Vagina (tissue), 2 donors: ENCODE results near the gene TBX15. TPM values are rescaled to one million over a fixed set of nuclear protein-coding genes. Genes with fewer than 3 reads are reported as not detected.

Experiments used
- DNase-seq, 2 donors: peaks; one replicate each; pipeline ENCODE4 v3.0.0-alpha.2; 2017; ENCODE audit errors: extremely low spot score in 2 of 2
- H3K27ac ChIP-seq: fragments of 200-600 bp; sonication (generic); one replicate; pipeline ENCODE4 v1.5.1; 2019
- H3K27me3 ChIP-seq: fragments of 200-600 bp; sonication (generic); one replicate; pipeline ENCODE4 v1.5.1; 2019
- H3K36me3 ChIP-seq, 2 donors: fragments of 200-600 bp; sonication (generic); one replicate each; pipeline ENCODE4 v1.5.1; 2017 to 2019
- H3K4me1 ChIP-seq: fragments of 200-600 bp; sonication (generic); one replicate; pipeline ENCODE4 v1.5.1; 2019
- H3K4me3 ChIP-seq, 2 donors: fragments of 200-600 bp; sonication (generic); 1 replicate in 1 of 2; 2 replicates in 1 of 2; pipeline ENCODE4 v1.5.1; 2016 to 2019
- H3K9me3 ChIP-seq: fragments of 200-600 bp; sonication (generic); one replicate; pipeline ENCODE4 v1.5.1; 2019
- POLR2A ChIP-seq, 2 donors: fragments of 450-650 bp; IDR thresholded peaks; one replicate each; pipeline ENCODE4 v1.6.1; 2017; ENCODE audit warnings: antibody characterized with exemption in 2 of 2, mild to moderate bottlenecking in 2 of 2, moderate library complexity in 2 of 2
- POLR2AphosphoS5 ChIP-seq, 2 donors: sonication (generic); formaldehyde crosslinking; IDR thresholded peaks; one replicate each; pipeline ENCODE4 v1.9.0; 2017; ENCODE audit warnings: antibody characterized with exemption in 2 of 2, mild to moderate bottlenecking in 2 of 2, low read depth in 1 of 2; ENCODE audit not compliant: insufficient read depth in 1 of 2
- intact Hi-C: fragments of 100-400 bp; cut with DNase I; formaldehyde crosslinking; loops from one replicate; pipeline ENCODE4 v1.15.1; 2023
- total RNA-seq: library from RNA; depleted of rRNA; stranded (reverse); fragments of >200 nt; gene quantifications from one replicate; pipeline ENCODE4 v1.2.3, GENCODE V29; 2016
- TF ChIP-seq, protein P1 (sequence below), 3 experiments: fragments of 450-650 bp in 2 of 3; fragments of 200-600 bp in 1 of 3; sonication (generic) in 1 of 3; IDR thresholded peaks; one replicate each; pipeline ENCODE4 v1.5.1; 2017 to 2019; ENCODE audit warnings: antibody characterized with exemption in 3 of 3, mild to moderate bottlenecking in 2 of 3, moderate library complexity in 2 of 3

Gene TBX15
- total RNA-seq, 1 donor from 2014 or later, result 0.98 TPM

DNA sequence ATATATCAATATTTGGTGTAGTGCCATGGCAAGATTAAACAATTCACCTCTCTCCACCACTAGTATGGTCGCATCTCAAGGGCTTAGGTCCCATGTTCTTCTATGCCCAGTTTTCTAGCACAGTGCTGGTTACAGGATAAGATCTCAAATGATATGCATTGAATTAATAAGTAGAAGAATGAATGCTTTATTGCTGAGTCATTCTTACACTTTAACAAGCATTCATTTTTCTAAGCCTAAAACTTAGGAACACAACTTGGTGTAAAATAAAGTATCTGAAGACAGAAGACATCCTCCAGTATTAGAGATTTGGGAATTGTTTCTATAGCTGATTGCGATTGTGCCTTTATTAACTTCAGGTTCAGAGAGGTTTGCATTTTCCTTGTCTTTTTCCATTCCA, 85.8 kb downstream of the TBX15 start:
- DNase-seq, result no peak
- Histone ChIP-seq H3K27me3 (no peaks in the 10 kb centered on the region), H3K9me3 (no peaks in the 10 kb centered on the region), H3K36me3 (no peaks in the 10 kb centered on the region), H3K4me3 (no peak overlapping the region), H3K27ac (no peak overlapping the region), H3K4me1 (no peaks in the 10 kb centered on the region)
- TF ChIP-seq, protein P1, sequence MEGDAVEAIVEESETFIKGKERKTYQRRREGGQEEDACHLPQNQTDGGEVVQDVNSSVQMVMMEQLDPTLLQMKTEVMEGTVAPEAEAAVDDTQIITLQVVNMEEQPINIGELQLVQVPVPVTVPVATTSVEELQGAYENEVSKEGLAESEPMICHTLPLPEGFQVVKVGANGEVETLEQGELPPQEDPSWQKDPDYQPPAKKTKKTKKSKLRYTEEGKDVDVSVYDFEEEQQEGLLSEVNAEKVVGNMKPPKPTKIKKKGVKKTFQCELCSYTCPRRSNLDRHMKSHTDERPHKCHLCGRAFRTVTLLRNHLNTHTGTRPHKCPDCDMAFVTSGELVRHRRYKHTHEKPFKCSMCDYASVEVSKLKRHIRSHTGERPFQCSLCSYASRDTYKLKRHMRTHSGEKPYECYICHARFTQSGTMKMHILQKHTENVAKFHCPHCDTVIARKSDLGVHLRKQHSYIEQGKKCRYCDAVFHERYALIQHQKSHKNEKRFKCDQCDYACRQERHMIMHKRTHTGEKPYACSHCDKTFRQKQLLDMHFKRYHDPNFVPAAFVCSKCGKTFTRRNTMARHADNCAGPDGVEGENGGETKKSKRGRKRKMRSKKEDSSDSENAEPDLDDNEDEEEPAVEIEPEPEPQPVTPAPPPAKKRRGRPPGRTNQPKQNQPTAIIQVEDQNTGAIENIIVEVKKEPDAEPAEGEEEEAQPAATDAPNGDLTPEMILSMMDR (IDR thresholded peaks at IDR 0.05), result no peak
- TF ChIP-seq POLR2A (IDR thresholded peaks at IDR 0.05), result no peak
- TF ChIP-seq POLR2AphosphoS5 (IDR thresholded peaks at IDR 0.05; ENCODE audit: insufficient read depth in 1 of 2, low read depth in 1 of 2), result no peak
- intact Hi-C loops, result no loop called here

DNA sequence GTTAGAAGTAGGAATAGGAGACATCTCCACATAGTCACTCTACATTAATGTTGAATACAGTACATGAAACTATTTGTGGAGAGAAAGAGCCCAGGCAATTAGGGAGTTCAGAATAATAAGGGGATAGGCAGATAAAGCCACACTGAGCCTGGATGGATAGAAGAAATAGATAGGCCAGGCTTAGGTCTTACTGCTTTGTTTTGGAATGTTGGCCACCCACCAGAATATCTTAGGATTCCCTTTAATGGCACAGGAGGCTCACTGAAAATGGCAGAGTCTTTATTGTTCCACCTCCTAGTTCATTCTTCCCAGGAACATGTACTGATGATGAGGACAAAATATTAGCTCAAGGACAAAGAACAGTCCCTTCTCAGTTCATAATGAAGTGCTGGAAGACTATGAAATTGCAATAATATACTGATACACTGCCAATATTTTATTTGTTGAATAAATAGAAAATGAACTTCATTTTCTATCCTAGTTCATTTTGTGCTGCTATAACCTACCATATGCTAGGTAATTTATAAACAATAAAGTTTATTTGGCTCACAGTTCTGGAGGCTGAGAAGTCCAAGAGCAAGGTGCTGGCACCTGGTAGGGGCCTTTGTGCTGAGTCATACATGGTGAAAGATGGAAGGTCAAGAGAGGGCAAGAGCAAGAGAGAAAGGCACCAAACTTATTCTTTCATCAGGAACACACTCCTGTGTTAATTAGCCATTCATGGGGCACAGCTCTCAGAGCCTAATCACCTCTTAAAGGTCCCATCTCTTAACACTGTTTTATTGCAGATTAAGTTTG, 87.3 kb downstream of the TBX15 start:
- intact Hi-C loops, result no loop called here
- H3K36me3 ChIP-seq, result no peaks in the 10 kb centered on the region
- H3K9me3 ChIP-seq, result no peaks in the 10 kb centered on the region
- TF ChIP-seq, protein P1 (IDR thresholded peaks at IDR 0.05), result no peak
- TF ChIP-seq POLR2A (IDR thresholded peaks at IDR 0.05) (no peak), POLR2AphosphoS5 (IDR thresholded peaks at IDR 0.05; ENCODE audit: insufficient read depth in 1 of 2, low read depth in 1 of 2) (no peak)
- H3K4me3 ChIP-seq, result no peak overlapping the region
- DNase-seq, result no peak
- H3K27ac ChIP-seq, result no peak overlapping the region
- no peaks in the 10 kb centered on the region for H3K4me1 ChIP-seq
- H3K27me3 ChIP-seq, result no peaks in the 10 kb centered on the region

DNA sequence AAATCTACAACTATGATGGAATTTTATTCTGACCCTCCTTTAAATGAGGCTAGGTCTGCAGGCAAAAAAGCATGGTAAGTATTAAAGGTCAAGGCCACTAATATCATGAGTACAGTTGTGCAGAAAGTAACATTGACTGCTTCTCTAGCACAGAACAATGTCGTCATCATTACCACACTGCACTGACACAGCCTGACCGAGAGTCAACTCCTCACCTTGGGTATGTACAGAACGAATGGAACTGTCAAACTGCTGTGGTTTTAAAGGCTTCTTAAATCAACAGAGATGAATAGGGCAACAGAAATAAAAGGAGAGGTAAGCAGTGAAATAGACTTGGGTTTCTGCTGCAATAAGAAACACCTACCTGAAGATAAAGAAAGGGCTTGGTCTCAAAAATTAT, 88.8 kb downstream of the TBX15 start:
- no peaks in the 10 kb centered on the region for H3K4me1 ChIP-seq
- H3K4me3 ChIP-seq, result no peak overlapping the region
- H3K27me3 ChIP-seq, result no peaks in the 10 kb centered on the region
- TF ChIP-seq POLR2AphosphoS5 (IDR thresholded peaks at IDR 0.05; ENCODE audit: insufficient read depth in 1 of 2, low read depth in 1 of 2), result no peak
- TF ChIP-seq, protein P1 (IDR thresholded peaks at IDR 0.05), result no peak
- TF ChIP-seq POLR2A (IDR thresholded peaks at IDR 0.05), result no peak
- intact Hi-C loops, result no loop called here
- no peaks in the 10 kb centered on the region for H3K9me3 ChIP-seq
- no peak for DNase-seq
- no peak overlapping the region for H3K27ac ChIP-seq
- no peaks in the 10 kb centered on the region for H3K36me3 ChIP-seq

DNA sequence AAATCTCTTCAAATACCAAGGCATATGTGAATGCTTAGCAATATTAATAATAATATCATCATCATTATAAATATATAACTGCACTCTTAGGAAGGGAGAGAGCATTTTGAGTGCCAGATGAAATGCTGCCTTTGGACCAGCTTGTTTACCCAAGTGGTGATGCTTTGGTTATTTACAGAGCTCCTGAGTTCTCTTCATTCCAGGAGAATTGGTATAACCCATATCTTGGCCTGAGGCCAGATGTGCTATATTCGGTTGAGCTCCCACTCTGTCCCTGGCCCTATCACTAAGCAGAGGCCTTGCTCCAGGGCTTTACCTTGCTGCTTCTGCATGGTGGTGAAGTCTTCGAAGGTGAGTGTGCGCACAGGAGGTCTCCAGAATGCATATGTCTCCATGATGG, 89.4 kb downstream of the TBX15 start:
- no peak for TF ChIP-seq POLR2A (IDR thresholded peaks at IDR 0.05)
- TF ChIP-seq, protein P1 (IDR thresholded peaks at IDR 0.05), result no peak
- TF ChIP-seq POLR2AphosphoS5 (IDR thresholded peaks at IDR 0.05; ENCODE audit: insufficient read depth in 1 of 2, low read depth in 1 of 2), result no peak
- DNase-seq, result no peak
- no peak overlapping the region for H3K4me3 ChIP-seq
- H3K9me3 ChIP-seq, result no peaks in the 10 kb centered on the region
- no peaks in the 10 kb centered on the region for H3K36me3 ChIP-seq
- H3K27ac ChIP-seq, result no peak overlapping the region
- no peaks in the 10 kb centered on the region for H3K4me1 ChIP-seq
- intact Hi-C loops, result no loop called here
- no peaks in the 10 kb centered on the region for H3K27me3 ChIP-seq

DNA sequence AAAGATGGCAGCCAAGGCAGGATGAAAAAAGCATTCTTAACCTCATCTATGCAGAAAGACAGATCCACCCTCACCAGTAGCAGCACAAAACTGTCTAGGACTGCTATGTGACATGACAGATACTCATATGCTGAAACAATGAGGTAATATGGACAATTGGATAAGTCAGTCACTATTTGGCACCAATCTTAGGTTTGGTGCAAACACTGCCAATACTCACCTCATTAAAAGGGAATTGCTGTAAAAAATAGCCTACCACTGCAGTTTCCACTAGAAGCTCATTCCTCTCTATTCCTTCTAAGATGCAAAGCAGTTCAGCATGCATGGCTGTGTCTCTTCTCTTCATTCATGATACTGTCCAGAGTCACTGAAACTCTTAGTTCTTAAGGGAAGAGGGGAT, 91.7 kb downstream of the TBX15 start:
- H3K36me3 ChIP-seq, result no peaks in the 10 kb centered on the region
- H3K27me3 ChIP-seq, result no peaks in the 10 kb centered on the region
- no peaks in the 10 kb centered on the region for H3K9me3 ChIP-seq
- no peaks in the 10 kb centered on the region for H3K4me1 ChIP-seq
- no peak overlapping the region for H3K27ac ChIP-seq
- TF ChIP-seq, protein P1 (IDR thresholded peaks at IDR 0.05), result no peak
- TF ChIP-seq POLR2AphosphoS5 (IDR thresholded peaks at IDR 0.05; ENCODE audit: insufficient read depth in 1 of 2, low read depth in 1 of 2) (no peak), POLR2A (IDR thresholded peaks at IDR 0.05) (no peak)
- no peak overlapping the region for H3K4me3 ChIP-seq
- no peak for DNase-seq
- intact Hi-C loops, result no loop called here
